Immature natural killer cell (primary cell): Measurements from ENCODE around the gene DEFB124. TPM values are rescaled to one million over a fixed set of nuclear protein-coding genes. Genes with fewer than 3 reads are reported as not detected.
"Not testable (repeated sequence)": the region's sequence is repeated elsewhere in the genome, so short reads cannot be mapped to it uniquely, and the experiment has no call there.

ENCODE experiments used
- DNase-seq, 3 donors: peaks; one replicate each; pipeline ENCODE4 v3.0.0; 2022; ENCODE audit warnings: mixed read lengths in 1 of 3
- H3K27ac Mint-ChIP-seq, 6 donors: one replicate each; pipeline ENCODE4 v1.8.0; 2020; ENCODE audit warnings: mixed read lengths in 6 of 6, mild to moderate bottlenecking in 5 of 6, inconsistent platforms in 4 of 6, moderate library complexity in 3 of 6
- H3K27me3 Mint-ChIP-seq, 3 donors: one replicate each; pipeline ENCODE4 v1.8.0; 2020 to 2021; ENCODE audit warnings: low read depth in 3 of 3, mild to moderate bottlenecking in 3 of 3, mixed read lengths in 3 of 3, moderate library complexity in 3 of 3, inconsistent platforms in 1 of 3
- H3K36me3 Mint-ChIP-seq, 3 donors: one replicate each; pipeline ENCODE4 v1.8.0; 2020; ENCODE audit warnings: mixed read lengths in 3 of 3, inconsistent platforms in 2 of 3, mild to moderate bottlenecking in 2 of 3
- H3K4me1 Mint-ChIP-seq, 2 donors: one replicate each; pipeline ENCODE4 v1.8.0; 2020; ENCODE audit warnings: inconsistent platforms in 2 of 2, mild to moderate bottlenecking in 2 of 2, mixed read lengths in 2 of 2, moderate library complexity in 1 of 2
- H3K4me3 Mint-ChIP-seq, 5 donors: one replicate each; pipeline ENCODE4 v1.8.0; 2020; ENCODE audit warnings: mild to moderate bottlenecking in 5 of 5, mixed read lengths in 5 of 5, inconsistent platforms in 3 of 5, moderate library complexity in 3 of 5
- H3K9me3 Mint-ChIP-seq, 6 donors: one replicate each; pipeline ENCODE4 v1.8.0; 2020; ENCODE audit warnings: mild to moderate bottlenecking in 6 of 6, mixed read lengths in 6 of 6, inconsistent platforms in 4 of 6, moderate library complexity in 3 of 6
- polyA plus RNA-seq, 3 donors: library from polyadenylated mRNA; unstranded; fragments of 300-500 nt; fragmentation: Illumina TruSeq; gene quantifications; one replicate each; pipeline ENCODE4 v1.2.3, GENCODE V29; 2021

Gene DEFB124
- polyA plus RNA-seq: not detected

- peak within 1 kb of the TSS in 1 of 5 donors; percentile 4 for H3K4me3 Mint-ChIP-seq
These were observed at the start of gene DEFB124, which contains the start of gene REM1 for GRCh38 chr20:31474758-31475427. Gene DEFB124, minus strand, starts transcription at chr20:31475127. Its CDS starts 2,114 bp downstream, at chr20:31473013. Gene REM1, plus strand, starts transcription at chr20:31475288. Its CDS starts 1,158 bp downstream, at chr20:31476446.

GRCh38 chr20:31523361-31524283, 48.7 kb upstream of the DEFB124 start:
- H3K27ac Mint-ChIP-seq: peak overlapping the region in 2 of 6 donors; percentile 34 to 67
- H3K4me1 Mint-ChIP-seq: peaks cover 30 to 58% of the 10 kb centered on the region in 2 donors

More at GRCh38 chr20:31474758-31475427, at the start of gene DEFB124, which contains the start of gene REM1:
- Mint-ChIP-seq H3K27ac (no peak within 1 kb of the TSS), H3K9me3 (peaks cover 0 to 3% (median 0%) of the 10 kb centered on the region in 6 donors), H3K27me3 (peaks cover 6 to 16% (median 15%) of the 10 kb centered on the region in 3 donors), H3K4me1 (peaks cover 0 to 11% of the 10 kb centered on the region in 2 donors), H3K36me3 (peaks cover 0 to 3% (median 0%) of the 10 kb centered on the region in 3 donors)
- no peak for DNase-seq

GRCh38 chr20:31522731-31523130, 47.8 kb upstream of the DEFB124 start:
- Mint-ChIP-seq H3K9me3 (no peaks in the 10 kb centered on the region), H3K4me1 (peaks cover 30 to 58% of the 10 kb centered on the region in 2 donors), H3K27ac (peak overlapping the region in 2 of 6 donors; percentile 49 to 74), H3K36me3 (peaks cover 0 to 9% (median 3%) of the 10 kb centered on the region in 3 donors), H3K4me3 (no peak overlapping the region), H3K27me3 (no peaks in the 10 kb centered on the region)
- no peak for DNase-seq

More at GRCh38 chr20:31523361-31524283, 48.7 kb upstream of the DEFB124 start:
- Mint-ChIP-seq H3K27me3 (no peaks in the 10 kb centered on the region), H3K36me3 (peaks cover 0 to 9% (median 3%) of the 10 kb centered on the region in 3 donors), H3K9me3 (no peaks in the 10 kb centered on the region), H3K4me3 (no peak overlapping the region)
- no peak for DNase-seq

- H3K27ac Mint-ChIP-seq: not testable (repeated sequence)
These were observed 46.3 kb upstream of the DEFB124 start for GRCh38 chr20:31521267-31521666.

GRCh38 chr20:31517373-31517772, 42.4 kb upstream of the DEFB124 start:
- Mint-ChIP-seq H3K36me3 (peaks cover 0 to 4% (median 0%) of the 10 kb centered on the region in 3 donors), H3K4me1 (peaks cover 25 to 28% of the 10 kb centered on the region in 2 donors), H3K4me3 (no peak overlapping the region), H3K27ac (no peak overlapping the region), H3K27me3 (no peaks in the 10 kb centered on the region), H3K9me3 (no peaks in the 10 kb centered on the region)
- DNase-seq: no peak

More at GRCh38 chr20:31521267-31521666, 46.3 kb upstream of the DEFB124 start:
- H3K36me3 Mint-ChIP-seq, DNase-seq, H3K27me3 Mint-ChIP-seq, H3K4me3 Mint-ChIP-seq, H3K9me3 Mint-ChIP-seq: not testable (repeated sequence)
- H3K4me1 Mint-ChIP-seq: peaks cover 30 to 52% of the 10 kb centered on the region in 2 donors

- no peak overlapping the region for H3K27ac Mint-ChIP-seq
- peak in 2 of 3 donors; percentile 17 to 23 for DNase-seq
- H3K4me3 Mint-ChIP-seq: no peak overlapping the region
- no peaks in the 10 kb centered on the region for H3K27me3 Mint-ChIP-seq
- no peaks in the 10 kb centered on the region for H3K9me3 Mint-ChIP-seq
- peaks cover 20 to 23% of the 10 kb centered on the region in 2 donors for H3K4me1 Mint-ChIP-seq
- H3K36me3 Mint-ChIP-seq: peaks cover 0 to 4% (median 0%) of the 10 kb centered on the region in 3 donors
These were observed 41.7 kb upstream of the DEFB124 start for GRCh38 chr20:31516651-31517050.

- peaks cover 0 to 4% (median 0%) of the 10 kb centered on the region in 3 donors for H3K36me3 Mint-ChIP-seq
These were observed 41.2 kb upstream of the DEFB124 start for GRCh38 chr20:31516166-31516565.

GRCh38 chr20:31515775-31516107, 40.8 kb upstream of the DEFB124 start:
- no peaks in the 10 kb centered on the region for H3K9me3 Mint-ChIP-seq
- no peak overlapping the region for H3K4me3 Mint-ChIP-seq
- DNase-seq: no peak
- H3K27me3 Mint-ChIP-seq: no peaks in the 10 kb centered on the region
- peaks cover 18 to 19% of the 10 kb centered on the region in 2 donors for H3K4me1 Mint-ChIP-seq
- peaks cover 0 to 4% (median 0%) of the 10 kb centered on the region in 3 donors for H3K36me3 Mint-ChIP-seq
- H3K27ac Mint-ChIP-seq: no peak overlapping the region

More at GRCh38 chr20:31516166-31516565, 41.2 kb upstream of the DEFB124 start:
- Mint-ChIP-seq H3K4me3 (no peak overlapping the region), H3K27ac (no peak overlapping the region), H3K9me3 (no peaks in the 10 kb centered on the region), H3K4me1 (peaks cover 20 to 22% of the 10 kb centered on the region in 2 donors), H3K27me3 (no peaks in the 10 kb centered on the region)
- DNase-seq: no peak

GRCh38 chr20:31515072-31515774, 40.3 kb upstream of the DEFB124 start:
- no peak for DNase-seq
- H3K4me1 Mint-ChIP-seq: peaks cover 13 to 15% of the 10 kb centered on the region in 2 donors
- H3K36me3 Mint-ChIP-seq: peaks cover 0 to 4% (median 0%) of the 10 kb centered on the region in 3 donors
- H3K27me3 Mint-ChIP-seq: no peaks in the 10 kb centered on the region
- no peak overlapping the region for H3K27ac Mint-ChIP-seq
- H3K4me3 Mint-ChIP-seq: no peak overlapping the region
- no peaks in the 10 kb centered on the region for H3K9me3 Mint-ChIP-seq

- peaks cover 0 to 3% (median 0%) of the 10 kb centered on the region in 3 donors for H3K27me3 Mint-ChIP-seq
- H3K27ac Mint-ChIP-seq: peak within 1 kb of the TSS in 4 of 6 donors; percentile 50 to 88 (median 84)
- DNase-seq: peak; percentile 83 to 88 (median 88)
- H3K36me3 Mint-ChIP-seq: peaks cover 0 to 3% (median 0%) of the 10 kb centered on the region in 3 donors
- no peaks in the 10 kb centered on the region for H3K9me3 Mint-ChIP-seq
- H3K4me3 Mint-ChIP-seq: peak within 1 kb of the TSS in 3 of 5 donors; percentile 54 to 78 (median 60)
- H3K4me1 Mint-ChIP-seq: peaks cover 8 to 11% of the 10 kb centered on the region in 2 donors
These were observed 39.5 kb upstream of the DEFB124 start, which contains the start of gene HM13 for GRCh38 chr20:31514154-31515071. Gene HM13, plus strand, starts transcription at chr20:31514442. Its CDS starts 110 bp downstream, at chr20:31514552.

GRCh38 chr20:31508517-31509244, 33.8 kb upstream of the DEFB124 start:
- no peak for DNase-seq
- Mint-ChIP-seq H3K36me3 (peaks cover 0 to 3% (median 0%) of the 10 kb centered on the region in 3 donors), H3K27ac (no peak overlapping the region), H3K9me3 (peaks cover 0 to 5% (median 0%) of the 10 kb centered on the region in 6 donors), H3K27me3 (peaks cover 0 to 11% (median 7%) of the 10 kb centered on the region in 3 donors), H3K4me1 (peaks cover under 1 to 3% of the 10 kb centered on the region in 2 donors), H3K4me3 (no peak overlapping the region)

GRCh38 chr20:31505903-31506302, 31.0 kb upstream of the DEFB124 start:
- H3K27ac Mint-ChIP-seq: no peak overlapping the region
- H3K4me3 Mint-ChIP-seq: no peak overlapping the region
- peaks cover 0 to 5% (median 0%) of the 10 kb centered on the region in 6 donors for H3K9me3 Mint-ChIP-seq
- no peak for DNase-seq
- H3K36me3 Mint-ChIP-seq: peaks cover 0 to 3% (median 0%) of the 10 kb centered on the region in 3 donors
- peaks cover 6 to 12% of the 10 kb centered on the region in 2 donors for H3K4me1 Mint-ChIP-seq
- H3K27me3 Mint-ChIP-seq: peaks cover 0 to 15% (median 8%) of the 10 kb centered on the region in 3 donors
